GM23248 (cell line): Measurements from ENCODE around the gene APEH.

Experiments
- EZH2 ChIP-seq: fragments of 200-600 bp; sonication (generic); IDR thresholded peaks from 2 replicates; pipeline ENCODE4 v1.6.1; 2018; ENCODE audit warnings: antibody characterized with exemption, mild to moderate bottlenecking; ENCODE audit not compliant: insufficient read depth, poor library complexity, severe bottlenecking
- EZH2phosphoT487 ChIP-seq: fragments of 200-600 bp; sonication (generic); IDR thresholded peaks from 2 replicates; pipeline ENCODE4 v1.6.1; 2018; ENCODE audit warnings: antibody characterized with exemption, moderate library complexity, mild to moderate bottlenecking, low read depth; ENCODE audit not compliant: insufficient read depth

DNA sequence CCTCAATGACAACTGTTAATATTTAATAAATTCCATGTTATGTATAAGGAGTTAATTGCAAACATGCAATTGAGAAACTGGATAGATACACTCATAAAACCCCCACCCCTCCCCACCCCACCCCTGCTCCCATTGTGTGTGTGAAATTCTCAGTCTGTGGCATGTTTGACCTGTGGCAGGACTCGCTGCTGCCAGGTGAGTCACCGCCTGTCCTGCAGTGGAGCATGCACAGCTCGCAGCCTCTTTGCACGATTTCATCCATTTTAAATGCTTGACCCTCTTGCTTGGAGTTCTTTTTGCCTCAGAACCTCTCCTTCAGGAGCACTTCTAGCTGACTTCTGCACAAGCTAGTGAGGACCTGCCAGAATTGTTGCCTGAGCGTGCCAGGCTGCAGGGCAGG is 5.3 kb upstream of the APEH start:
- no peak for TF ChIP-seq EZH2
- TF ChIP-seq EZH2phosphoT487, result no peak
